Erythroblast (primary cell): Measurements from ENCODE around the gene TMEM88.

Experiments used
- DNase-seq, 2 experiments: peaks; one replicate each; lab custom pipeline; 2025; lab: John Stamatoyannopoulos, UW
- GATA1 ChIP-seq: IDR thresholded peaks from 2 replicates; pipeline ENCODE4 v1.6.1; 2011; ENCODE audit warnings: low read depth, mild to moderate bottlenecking, control low read depth, low read length, moderate library complexity
- POLR2A ChIP-seq: IDR thresholded peaks from 2 replicates; pipeline ENCODE4 v1.6.1; 2011; ENCODE audit warnings: mild to moderate bottlenecking, low read length

The TMEM88 gene

GRCh38 chr17:7864995-7865650 lies 10.3 kb downstream of the TMEM88 start:
- TF ChIP-seq GATA1 (no peak), POLR2A (no peak)
- no peak for DNase-seq

- no peak for DNase-seq
- TF ChIP-seq GATA1 (no peak), POLR2A (no peak)
Observed at GRCh38 chr17:7867881-7868329, 13.0 kb downstream of the TMEM88 start.

- no peak for DNase-seq
- no peak for TF ChIP-seq POLR2A
- no peak for TF ChIP-seq GATA1
Observed at GRCh38 chr17:7873051-7873450, 18.2 kb downstream of the TMEM88 start.

GRCh38 chr17:7875804-7876370 lies 21.0 kb downstream of the TMEM88 start:
- no peak for DNase-seq

GRCh38 chr17:7878234-7878633 lies 23.4 kb downstream of the TMEM88 start:
- DNase-seq = no peak
- TF ChIP-seq GATA1 (no peak), POLR2A (no peak)

More at GRCh38 chr17:7875804-7876370, 21.0 kb downstream of the TMEM88 start:
- TF ChIP-seq GATA1 = no peak
- no peak for TF ChIP-seq POLR2A

GRCh38 chr17:7880076-7880868 lies 25.4 kb downstream of the TMEM88 start:
- TF ChIP-seq POLR2A (no peak), GATA1 (no peak)

GRCh38 chr17:7881276-7882054 lies 26.6 kb downstream of the TMEM88 start:
- peak; percentile 23 to 42 for DNase-seq
- TF ChIP-seq GATA1 (no peak), POLR2A (no peak)

More at GRCh38 chr17:7880076-7880868, 25.4 kb downstream of the TMEM88 start:
- peak in 1 of 2 experiments; percentile 6 for DNase-seq

GRCh38 chr17:7882068-7882467 lies 27.2 kb downstream of the TMEM88 start:
- TF ChIP-seq GATA1 = no peak
- no peak for TF ChIP-seq POLR2A
- no peak for DNase-seq

- no peak for DNase-seq
- TF ChIP-seq GATA1 (no peak), POLR2A (no peak)
Observed at GRCh38 chr17:7882629-7883028, 27.8 kb downstream of the TMEM88 start.

GRCh38 chr17:7883781-7884386 lies 29.0 kb downstream of the TMEM88 start:
- peak; percentile 31 to 41 for DNase-seq
- TF ChIP-seq POLR2A (no peak), GATA1 (no peak)

GRCh38 chr17:7884581-7885366 lies 29.9 kb downstream of the TMEM88 start:
- DNase-seq = peak; percentile 41 to 58
- TF ChIP-seq POLR2A (no peak), GATA1 (no peak)

GRCh38 chr17:7885367-7886226 lies 30.7 kb downstream of the TMEM88 start:
- peak; percentile 64 to 67 for DNase-seq
- no peak for TF ChIP-seq GATA1
- peak; percentile 24 for TF ChIP-seq POLR2A
